GM21360 (cell line): ENCODE results near the gene TMEM18.
"Not testable (repeated sequence)": the region's sequence is repeated elsewhere in the genome, so short reads cannot be mapped to it uniquely, and the experiment has no call there.

Experiments
- ATAC-seq: cut with Tn5 transposase; IDR thresholded peaks from one replicate; pipeline ENCODE4 v1.9.1; 2021; ENCODE audit warnings: mild to moderate bottlenecking, moderate library complexity; ENCODE audit not compliant: unreplicated experiment

The TMEM18 gene

DNA sequence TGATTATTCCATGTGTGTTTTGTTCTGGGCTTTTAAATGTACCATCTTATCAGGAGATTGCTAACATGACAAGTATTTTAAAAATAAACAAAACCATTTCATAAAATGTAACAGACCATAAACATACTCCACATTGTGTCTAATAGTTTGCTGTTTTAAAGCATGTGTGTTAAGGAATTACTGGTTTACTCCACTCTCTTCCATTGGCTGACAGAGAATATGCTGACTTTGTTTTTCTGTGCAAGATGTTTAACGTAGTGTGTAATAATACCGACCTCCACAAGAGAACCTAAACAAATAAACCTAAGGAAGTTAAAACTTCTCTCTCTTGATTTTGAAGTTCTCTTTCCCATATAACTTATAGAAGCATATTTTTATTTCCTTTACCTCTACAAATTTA, 17.0 kb upstream of the TMEM18 start:
- no peak for ATAC-seq

DNA sequence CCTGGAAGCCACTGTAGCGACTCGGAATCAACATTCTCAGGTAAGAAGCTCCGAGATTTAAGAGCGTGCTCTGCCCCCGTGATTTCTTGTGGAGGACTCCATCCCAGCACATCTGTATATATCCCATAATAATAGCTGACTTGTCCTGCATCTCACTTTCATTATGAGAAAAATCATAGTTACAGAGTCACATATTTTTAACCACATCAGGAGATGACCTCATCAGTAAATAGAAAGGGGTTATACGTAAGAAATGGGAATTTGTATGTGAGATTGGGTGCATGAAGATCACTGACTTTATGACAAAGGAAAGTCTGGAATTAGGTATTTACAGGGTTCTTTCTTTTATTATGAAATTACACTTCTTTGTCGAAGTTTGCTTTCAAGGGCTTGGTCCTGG, 16.4 kb upstream of the TMEM18 start:
- ATAC-seq: no peak

DNA sequence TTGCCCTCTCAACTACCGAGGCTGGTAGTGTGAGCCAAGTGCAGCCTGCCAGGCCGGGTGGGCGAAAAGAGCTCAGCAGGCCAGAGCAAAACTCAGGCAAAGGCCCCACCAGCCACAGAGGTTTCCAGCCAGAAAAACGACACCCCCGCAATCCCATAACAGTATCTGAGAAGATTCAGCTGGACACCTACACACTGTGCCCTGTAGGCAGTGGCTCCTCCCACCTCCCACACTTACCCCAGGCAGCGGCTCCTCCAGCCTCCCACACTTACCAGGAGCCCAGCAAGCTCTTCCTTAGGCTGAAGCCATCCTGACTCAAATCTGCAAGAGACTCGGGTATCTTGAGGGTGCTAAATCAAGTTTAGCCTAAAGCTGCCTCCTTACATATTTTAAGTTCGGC, 15.6 kb upstream of the TMEM18 start:
- no peak for ATAC-seq

DNA sequence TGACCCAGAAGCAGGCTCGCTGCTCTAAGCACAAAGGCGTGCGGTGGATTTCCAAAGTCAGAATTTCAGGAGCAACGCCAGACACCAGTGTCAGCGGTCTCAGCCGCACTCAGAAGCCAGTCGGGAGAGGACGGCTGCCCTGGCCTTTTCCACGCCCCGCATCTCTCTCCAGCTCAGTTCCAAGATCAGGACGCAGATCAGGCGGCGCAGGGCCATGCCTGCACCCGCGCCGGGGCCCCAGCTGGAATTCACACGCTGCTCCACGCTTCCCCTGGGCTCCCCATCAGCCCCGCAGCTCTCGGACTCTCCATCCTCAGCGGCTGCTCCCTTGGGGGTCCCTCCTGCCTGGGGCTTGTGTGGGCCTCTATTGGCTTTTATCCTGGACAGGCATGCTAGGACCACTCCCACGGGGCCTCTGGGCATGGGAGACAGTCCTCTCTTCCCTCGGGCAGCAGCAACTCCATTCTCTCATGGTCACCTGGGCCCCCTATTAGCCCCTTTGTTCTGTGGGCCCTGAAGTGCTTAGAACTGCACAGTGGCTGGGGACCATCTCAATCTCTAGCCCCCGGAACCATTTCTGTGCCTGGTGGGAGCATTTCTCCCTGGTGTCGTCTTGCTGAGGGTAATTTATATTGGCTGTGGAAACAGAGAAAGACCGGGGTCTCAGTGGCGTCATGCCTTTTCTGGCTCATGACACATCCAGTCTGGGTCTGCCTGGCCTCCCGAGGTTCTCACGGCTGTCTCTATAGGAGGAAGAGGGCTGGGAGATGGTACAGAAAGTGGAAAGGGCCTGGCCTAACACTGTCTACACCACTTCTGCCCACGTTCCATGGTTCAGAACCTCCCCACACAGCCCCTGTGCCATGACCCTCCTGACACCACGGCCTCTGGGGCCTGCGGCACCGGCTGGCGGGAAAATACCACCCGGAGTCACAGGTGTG, 14.9 kb upstream of the TMEM18 start:
- ATAC-seq: no peak

DNA sequence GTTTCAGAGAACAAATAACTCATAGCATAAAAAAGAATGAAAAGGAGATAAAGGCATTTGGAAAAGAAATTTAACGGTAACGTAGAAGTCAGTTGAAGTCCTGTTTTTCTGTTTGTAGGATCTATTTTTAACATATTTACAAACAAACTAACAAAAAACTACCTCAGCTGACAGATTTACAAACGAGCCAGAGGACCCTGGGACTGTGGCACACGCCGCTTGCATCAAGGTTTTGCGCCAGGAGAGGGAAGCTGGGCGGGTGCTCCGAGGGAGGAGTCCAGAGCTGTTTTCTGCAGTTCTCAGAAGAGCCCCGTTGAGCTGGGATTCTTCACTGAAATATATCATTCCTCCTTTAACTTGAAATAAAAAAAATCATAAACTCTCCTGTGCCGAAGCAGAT, 13.6 kb upstream of the TMEM18 start:
- ATAC-seq: no peak

DNA sequence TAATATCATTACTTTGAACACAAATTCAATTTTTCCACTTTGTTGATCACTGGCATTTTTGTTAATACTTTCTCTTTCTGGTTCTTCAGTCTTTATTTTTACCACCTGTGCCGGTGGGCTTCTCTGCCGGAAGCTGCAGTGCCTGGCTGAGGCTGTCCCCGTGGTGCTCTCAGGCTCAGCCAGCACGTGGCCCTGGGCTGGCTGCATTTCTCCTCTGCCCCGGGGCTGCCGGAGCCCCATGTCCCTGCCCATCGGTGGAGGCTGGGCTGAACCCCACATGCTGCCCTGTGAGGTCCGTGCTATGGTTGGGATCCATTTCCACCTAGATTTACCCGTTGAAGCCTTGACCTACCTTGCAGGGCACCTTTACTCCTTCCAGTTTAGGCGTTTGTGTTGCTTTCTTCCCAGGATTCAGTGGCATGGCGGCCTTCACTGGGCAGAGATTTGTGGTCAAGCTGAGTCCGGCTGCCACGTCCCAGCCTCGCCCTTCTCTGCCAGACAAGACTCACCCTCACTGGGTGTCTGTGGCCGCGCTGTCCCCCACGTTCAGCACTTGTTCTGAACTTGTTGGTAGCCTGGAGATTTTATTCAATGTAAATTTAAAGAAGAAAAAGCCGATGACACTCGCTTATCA, 12.8 kb upstream of the TMEM18 start:
- ATAC-seq: no peak

DNA sequence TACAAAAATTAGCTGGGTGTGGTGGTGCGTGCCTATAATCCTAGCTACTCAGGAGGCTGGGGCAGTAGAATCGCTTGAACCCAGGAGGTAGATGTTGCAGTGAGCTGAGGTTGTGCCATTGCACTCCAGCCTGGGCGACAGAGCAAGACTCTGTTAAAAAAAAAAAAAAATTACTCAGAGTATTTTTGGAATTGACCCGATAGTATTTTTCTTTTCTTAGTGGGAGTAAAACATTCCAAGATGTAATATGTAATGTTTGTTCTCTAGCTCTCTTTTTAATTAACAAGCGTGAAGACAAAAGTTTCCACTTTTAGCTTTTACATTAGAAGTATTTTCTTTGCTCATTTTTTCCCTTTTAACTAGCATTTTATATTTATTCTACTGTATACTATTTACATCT, 12.0 kb upstream of the TMEM18 start:
- ATAC-seq: no peak

DNA sequence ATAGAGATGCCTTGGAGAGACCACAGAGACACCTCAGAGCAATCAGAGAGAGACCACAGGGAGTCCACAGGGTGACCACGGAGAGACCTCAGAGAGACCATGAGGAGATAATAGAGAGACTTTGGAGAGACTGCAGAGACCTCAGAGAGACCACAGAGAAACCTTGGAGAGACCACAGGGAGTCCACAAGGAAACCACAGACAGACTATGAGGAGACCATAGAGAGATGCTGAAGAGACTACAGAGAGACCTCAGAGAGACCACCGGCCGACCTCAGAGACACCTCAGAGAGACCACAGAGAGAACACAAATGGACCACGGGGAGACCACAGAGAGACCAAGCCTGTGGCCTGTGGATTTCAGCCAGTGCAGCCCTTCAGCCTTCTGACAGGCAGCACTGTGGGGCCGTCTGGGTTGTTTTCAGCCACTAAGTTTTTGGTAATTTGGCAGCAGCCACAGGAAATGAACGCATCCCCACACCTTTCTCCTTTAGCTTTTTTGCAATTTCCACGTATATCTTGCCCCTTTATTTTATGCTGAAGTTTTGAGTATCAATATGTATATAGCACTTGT, 11.4 kb upstream of the TMEM18 start:
- no peak for ATAC-seq

DNA sequence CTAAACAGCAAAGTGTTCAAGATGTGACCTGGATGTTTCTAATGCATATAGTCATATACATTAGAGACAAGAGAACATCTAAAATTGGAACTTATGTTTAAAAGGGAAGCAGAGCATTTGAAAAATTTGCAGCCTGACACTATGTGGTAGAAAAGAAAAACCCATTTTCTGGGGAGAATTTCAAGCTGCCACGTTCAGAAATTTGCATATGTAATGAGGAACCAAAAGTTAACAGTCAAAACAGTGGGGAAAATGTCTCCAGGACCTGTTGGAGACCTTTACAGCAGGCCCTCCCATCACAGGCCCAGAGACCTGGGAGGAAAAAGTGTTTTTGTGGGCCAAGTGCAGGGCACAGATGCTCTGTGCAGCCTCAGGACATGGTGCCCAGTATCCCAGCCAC, 8.2 kb upstream of the TMEM18 start:
- no peak for ATAC-seq

DNA sequence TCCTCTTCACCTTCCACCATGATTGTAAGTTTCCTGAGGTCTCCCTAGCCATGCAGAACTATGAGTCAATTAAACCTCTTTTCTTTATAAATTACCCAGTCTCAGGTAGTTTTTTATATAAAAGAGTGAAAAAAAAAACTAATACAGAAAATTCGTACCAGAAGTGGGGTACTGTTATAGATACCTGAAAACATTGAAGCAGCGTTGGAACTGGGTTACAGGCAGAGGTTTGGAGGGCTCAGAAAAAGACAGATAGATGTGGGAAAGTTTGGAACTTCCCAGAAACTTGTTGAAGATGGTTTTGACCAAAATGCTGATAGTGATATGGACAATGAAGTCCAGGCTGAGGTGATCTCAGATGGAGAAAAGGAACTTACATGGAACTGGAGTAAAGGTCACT, 7.7 kb upstream of the TMEM18 start:
- not testable (repeated sequence) for ATAC-seq

DNA sequence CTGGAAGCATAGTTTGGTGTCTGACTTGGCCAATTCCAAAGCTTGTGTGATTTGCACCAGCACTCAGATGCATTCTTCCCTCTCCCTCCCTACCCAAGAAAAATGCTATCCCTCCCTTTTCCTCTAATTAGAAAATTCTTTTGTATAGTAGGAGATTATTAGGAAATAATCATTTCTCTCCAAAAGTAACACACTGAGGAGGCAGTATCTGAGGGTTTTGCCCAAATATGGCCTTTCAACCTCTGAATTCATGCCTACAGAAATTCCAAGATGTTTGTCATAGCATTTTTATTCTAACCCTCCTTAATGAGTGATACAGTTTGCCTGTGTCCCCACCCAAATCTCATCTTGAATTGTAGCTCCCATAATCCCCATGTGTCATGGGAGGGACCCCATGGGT, 5.0 kb upstream of the TMEM18 start:
- no peak for ATAC-seq

DNA sequence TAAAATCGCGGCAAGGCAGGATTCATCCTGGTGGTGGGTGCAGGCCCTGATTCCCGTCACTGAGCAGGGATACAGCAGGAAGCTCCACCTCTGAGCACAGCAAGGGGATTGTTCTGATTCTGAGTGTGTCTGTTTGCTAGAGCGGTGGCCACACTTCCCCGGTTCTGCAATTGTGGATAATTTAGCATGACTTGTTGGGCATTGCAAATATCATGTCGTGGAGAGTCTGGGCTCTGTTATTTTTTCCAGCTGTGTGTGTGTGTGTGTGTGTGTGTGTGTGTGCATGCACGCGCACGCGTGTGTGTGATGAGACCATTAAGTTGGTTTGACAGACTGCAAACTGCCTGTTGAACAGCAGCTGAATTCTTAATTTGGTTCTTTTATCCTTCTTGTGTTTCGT, 4.1 kb upstream of the TMEM18 start:
- no peak for ATAC-seq

DNA sequence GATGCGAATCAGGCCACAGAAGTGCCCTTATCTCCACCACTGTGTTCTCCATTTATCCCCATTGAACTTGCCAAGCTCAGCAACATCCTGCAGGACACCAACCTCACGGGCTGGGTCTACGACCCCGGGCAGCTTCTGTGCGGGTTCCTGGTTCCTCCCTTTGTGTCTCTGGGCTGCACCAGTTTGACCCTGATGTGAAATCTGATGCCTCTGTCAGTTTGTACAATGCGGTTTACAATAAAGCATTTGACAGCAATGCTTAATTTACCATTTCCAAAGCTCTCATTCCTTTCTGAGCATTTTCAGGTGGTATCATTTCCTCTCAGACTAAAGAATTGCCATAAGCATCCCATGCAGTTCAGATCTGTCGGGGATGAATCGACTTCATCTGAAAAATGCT, 3.3 kb upstream of the TMEM18 start:
- no peak for ATAC-seq

DNA sequence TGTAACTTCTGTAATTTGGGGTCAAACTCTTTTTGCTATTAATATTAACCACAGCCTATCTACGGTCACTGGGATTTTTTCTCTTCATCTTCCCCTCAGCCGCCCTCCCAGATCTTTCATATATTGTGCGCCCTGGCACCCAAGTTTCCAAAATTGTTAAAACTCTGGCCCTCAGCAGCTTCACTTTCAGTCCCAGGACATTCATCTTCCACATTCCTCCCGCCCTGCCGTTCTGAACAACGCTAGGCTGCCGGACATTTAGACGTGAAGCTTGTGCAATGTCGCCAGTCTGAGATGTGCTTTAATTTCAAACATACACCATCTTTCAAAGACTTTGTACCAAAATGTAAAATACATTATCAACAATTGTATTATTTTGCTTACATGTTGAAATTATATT, 1.8 kb upstream of the TMEM18 start:
- no peak for ATAC-seq

DNA sequence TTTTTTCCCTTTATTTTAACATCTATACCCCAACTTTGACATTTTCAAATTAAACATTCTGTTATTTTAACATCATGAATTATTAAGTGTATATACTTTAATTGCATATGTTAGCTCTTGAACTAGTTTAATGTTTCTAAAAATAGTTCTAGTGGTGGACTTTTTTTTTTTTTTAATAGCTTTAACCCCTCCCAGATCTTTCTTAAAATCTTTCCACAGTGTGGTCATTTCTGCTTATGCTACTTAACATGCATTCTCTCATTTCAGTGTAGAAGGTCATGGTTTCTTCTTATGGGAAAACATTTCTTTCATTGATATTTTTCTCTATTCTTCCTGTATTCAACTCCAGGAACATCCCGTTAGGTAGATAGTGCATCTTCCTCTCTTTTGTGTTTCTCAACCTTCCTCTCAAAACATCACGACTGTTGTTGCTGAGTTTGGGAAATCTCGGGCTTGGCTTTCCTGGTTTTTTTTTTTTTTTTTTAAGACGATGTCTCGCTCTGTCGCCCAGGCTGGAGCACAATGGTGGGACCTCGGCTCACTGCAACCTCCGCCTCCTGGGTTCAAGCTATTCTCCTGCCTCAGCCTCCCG, 849 bp upstream of the TMEM18 start:
- ATAC-seq: no peak

DNA sequence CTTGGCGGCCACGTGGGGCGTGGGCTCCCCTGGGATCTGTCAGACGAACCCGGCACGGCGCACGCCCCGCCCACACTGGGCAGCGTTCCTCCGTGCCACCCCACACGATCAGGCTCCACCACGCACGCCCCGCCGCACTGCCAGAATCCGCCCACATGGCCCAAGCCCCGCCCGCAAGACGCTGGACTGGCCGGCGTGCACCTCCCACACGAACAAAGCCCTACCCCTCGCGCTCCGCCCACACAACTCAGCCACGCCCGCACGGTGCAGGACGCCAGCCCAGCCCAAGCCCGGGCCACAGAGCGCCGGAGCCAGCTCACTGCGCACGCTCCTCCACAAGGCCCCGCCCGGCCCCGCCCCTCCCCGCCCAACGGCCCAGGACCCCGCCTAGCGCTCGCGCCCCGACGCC, 555 bp downstream of the TMEM18 start:
- peak; percentile 81 for ATAC-seq

DNA sequence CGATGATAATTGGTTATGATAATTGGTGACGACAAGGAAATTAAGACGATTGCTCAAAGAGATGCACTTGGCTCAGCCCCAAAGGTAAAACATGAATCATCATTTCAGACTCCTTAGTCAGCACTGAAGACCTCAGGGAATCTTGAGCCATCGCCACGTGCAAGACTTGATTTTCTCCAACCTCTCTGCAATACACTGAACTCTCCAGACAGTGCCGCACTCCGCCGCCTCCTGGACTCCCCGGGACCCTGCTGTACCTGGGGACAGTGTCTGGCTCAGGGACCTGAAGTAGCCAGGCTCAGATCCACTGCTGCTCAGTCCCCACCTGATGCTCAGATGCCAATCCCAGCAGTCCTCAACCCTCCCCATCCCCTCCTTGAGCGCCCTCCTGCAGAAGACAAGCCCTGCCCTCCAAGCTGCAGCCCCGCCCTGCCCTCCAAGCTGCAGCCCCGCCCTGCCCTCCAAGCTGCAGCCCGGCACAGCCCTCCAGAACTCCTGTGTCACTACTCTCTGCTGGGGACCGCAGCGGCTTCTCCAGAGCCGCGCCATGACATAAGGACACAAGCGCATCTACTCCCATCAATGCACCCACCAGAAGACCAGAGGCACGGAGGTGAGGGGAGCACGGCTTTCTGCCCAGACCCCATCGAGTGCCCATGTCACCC, 1.1 kb downstream of the TMEM18 start:
- peak; percentile 34 for ATAC-seq

DNA sequence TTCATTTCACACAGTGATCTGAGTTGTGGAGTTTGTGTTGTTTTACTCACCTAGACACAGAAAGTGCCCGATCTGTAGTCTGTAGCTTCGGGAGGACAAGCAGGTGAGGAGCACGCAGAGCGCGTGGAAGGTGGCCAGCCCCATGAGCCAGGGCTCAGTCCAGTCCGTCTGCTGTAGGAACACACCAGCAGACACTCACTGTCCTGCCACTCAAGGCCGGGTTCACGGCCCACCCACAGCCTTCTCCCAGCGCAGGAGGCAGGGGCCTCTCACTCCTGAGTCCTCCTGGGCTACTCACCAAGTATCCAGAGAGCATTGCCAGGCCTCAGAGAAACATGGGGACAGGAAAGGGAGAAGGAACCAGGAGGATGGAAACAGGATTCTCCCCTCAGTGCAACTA, 1.7 kb downstream of the TMEM18 start:
- ATAC-seq: no peak

DNA sequence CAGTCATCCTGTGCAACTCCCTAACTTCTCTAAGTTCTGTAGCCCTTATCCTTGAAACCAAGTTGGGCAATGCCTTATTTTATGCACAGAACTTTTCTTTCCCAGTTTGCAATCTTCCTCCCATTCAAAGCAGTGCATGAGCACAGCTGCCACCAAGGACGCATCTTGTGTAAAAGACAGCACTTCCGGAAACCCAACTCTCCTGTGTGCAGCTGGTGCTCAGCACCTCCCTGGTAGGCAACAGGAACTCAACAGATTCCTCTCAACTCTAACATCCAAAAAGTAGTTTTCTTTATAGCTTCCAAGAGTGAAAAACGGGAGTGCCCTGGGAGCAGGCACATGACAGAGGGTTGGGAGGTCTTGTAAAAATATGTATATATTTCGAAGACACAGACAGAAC, 2.2 kb downstream of the TMEM18 start:
- no peak for ATAC-seq

DNA sequence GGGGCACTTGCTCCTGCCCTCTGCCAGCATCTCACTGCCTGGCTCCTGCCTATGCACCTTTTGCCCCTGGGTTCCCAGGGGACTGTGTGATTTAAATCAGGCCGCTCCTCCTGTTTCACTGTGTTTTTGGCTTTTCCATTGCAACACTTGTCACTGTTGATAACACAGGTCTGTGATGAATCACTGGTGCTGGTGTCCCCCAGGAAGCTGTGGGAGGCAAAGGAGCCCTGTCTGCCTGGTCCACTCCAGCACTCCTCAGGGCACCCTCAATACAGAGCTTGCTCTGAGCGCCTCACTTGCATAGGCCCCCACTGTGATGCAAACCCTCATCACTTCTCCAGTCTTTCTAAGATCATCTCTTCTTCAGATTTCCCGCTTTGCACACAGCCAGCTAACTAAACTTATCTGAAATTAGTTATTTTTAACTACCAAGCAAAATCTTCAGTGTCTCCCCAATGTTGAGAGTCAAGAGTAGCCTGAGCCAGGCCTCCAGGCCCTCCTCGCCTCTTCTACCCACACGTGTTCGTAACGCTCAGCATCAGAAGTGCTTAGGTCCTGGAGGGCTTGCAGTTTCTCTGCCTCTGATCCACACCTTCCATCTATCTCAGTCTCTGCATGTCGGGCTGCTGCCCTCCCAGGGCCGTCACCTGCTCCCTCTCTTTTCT, 2.8 kb downstream of the TMEM18 start:
- no peak for ATAC-seq
